GM12892 (cell line): ENCODE results near the gene CPA2.

Experiments
- DNase-seq: peaks from one replicate; pipeline ENCODE4 v3.0.0; 2011; ENCODE audit not compliant: insufficient read length
- FAIRE-seq: peaks from 2 replicates; lab custom pipeline; 2011; peaks lifted over from hg19 to GRCh38; lab: Jason Lieb, UNC
- POLR2A ChIP-seq: IDR thresholded peaks from 2 replicates; pipeline ENCODE4 v1.6.1; 2011; ENCODE audit warnings: low read depth, low read length, control low read depth
- POLR2AphosphoS5 ChIP-seq: IDR thresholded peaks from 2 replicates; pipeline ENCODE4 v1.6.1; 2011; ENCODE audit warnings: low read depth, low read length, control low read depth
- TAF1 ChIP-seq: IDR thresholded peaks from 2 replicates; pipeline ENCODE4 v1.6.1; 2011; ENCODE audit warnings: low read depth, mild to moderate bottlenecking, control low read depth, low read length, borderline replicate concordance

The CPA2 gene

GRCh38 chr7:130276796-130277762 is 10.4 kb downstream of the CPA2 start:
- FAIRE-seq = no peak
- no peak for DNase-seq

GRCh38 chr7:130277763-130278643 is 11.3 kb downstream of the CPA2 start:
- TF ChIP-seq TAF1 = no peak
- FAIRE-seq (no peak), DNase-seq (no peak)

More at GRCh38 chr7:130276796-130277762, 10.4 kb downstream of the CPA2 start:
- no peak for TF ChIP-seq POLR2AphosphoS5
- TF ChIP-seq POLR2A = no peak
- TF ChIP-seq TAF1 = no peak

DNA sequence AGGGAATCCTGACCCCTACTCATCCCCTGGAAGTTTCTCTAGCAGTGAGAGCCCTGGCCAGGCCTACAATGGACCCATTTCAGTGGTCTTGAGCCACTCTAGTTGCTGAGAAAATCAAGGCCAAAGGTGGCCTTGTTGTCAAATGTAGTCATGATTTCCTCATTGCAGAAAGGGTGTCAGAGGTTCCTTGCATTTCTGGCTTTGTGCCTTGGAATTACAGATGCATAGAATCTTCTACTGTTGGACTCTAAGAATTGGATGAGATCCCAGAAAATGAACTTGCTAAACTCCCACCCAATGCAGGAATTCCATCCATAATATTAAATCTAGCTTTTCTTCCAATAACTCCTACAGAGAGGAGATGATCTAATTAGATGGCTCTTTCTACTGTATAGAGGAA is 12.2 kb downstream of the CPA2 start:
- FAIRE-seq (no peak), DNase-seq (no peak)
- TF ChIP-seq POLR2AphosphoS5 (no peak), TAF1 (no peak), POLR2A (no peak)

- TF ChIP-seq TAF1 (no peak), POLR2A (no peak), POLR2AphosphoS5 (no peak)
- DNase-seq (no peak), FAIRE-seq (no peak)
Measured at GRCh38 chr7:130279286-130279685, 12.6 kb downstream of the CPA2 start.

GRCh38 chr7:130279906-130280305 is 13.2 kb downstream of the CPA2 start:
- FAIRE-seq (no peak), DNase-seq (no peak)
- TF ChIP-seq POLR2AphosphoS5 (no peak), TAF1 (no peak), POLR2A (no peak)

- TF ChIP-seq POLR2AphosphoS5 (no peak), TAF1 (no peak), POLR2A (no peak)
- FAIRE-seq (no peak), DNase-seq (no peak)
Measured at GRCh38 chr7:130281260-130281659, 14.6 kb downstream of the CPA2 start.

DNA sequence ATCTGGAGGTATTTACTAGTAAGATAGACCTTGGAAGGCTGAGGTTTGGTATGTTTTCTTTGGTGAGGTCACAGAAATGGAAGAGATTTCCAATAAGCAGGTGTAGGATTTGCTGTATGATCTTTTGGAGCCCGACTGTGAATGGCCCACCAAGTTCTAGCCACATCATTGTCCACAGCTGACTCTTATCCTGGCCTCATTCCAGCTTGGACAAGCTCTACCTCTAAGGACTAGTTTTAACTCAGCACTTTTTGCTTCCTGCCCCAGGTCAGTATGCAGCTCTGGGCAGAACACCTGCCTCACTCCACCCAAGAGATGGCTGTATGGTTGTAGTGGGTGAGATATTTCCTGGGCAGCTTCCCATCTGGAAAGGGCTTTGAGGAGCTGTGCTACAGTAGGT is 20.2 kb downstream of the CPA2 start:
- DNase-seq (no peak), FAIRE-seq (no peak)
- TF ChIP-seq POLR2AphosphoS5 (no peak), TAF1 (no peak), POLR2A (no peak)

DNA sequence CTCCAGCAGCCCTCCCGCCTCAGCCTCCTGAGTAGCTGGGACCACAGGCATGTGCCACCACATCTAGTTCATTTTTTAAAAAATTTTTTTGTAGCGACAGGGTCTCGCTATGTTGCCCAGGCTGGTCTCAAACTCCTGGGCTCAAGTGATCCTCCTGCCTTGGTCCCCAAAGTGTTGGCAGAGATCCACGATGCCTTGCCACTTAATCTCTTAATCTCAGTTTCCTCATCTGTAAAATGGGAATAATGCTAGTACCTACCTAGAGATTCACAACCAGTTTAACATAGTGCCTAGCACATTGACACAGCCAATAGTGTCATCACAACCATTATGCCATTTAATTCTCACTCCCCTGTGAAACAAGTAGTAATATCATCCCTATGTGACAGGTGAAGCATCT is 21.5 kb downstream of the CPA2 start:
- no peak for FAIRE-seq

DNA sequence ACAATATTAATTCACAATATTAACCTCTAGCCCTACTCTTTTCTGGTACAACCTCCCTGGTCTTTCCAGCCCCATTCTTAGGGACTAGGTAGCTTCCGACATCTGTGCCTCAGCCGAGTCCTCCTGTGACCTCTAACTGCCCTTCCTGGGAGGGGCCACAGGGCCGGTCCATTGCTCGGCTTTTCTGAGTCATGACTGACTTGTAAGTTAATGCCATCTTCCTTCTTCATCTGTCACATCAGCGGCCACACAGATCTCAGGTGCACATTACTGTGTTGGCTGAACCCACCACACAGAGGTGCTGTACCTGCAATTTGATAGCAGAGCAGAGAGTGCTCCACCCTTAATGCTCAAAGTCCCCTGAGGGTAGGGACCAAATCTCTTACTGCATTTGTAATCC is 22.2 kb downstream of the CPA2 start:
- FAIRE-seq (no peak), DNase-seq (no peak)
- TF ChIP-seq TAF1 (no peak), POLR2A (no peak), POLR2AphosphoS5 (no peak)

More for the DNA sequence above, 21.5 kb downstream of the CPA2 start:
- TF ChIP-seq TAF1 (no peak), POLR2A (no peak), POLR2AphosphoS5 (no peak)
- DNase-seq = no peak

GRCh38 chr7:130289478-130289877 is 22.8 kb downstream of the CPA2 start:
- no peak for DNase-seq
- FAIRE-seq = no peak
- TF ChIP-seq POLR2A (no peak), TAF1 (no peak), POLR2AphosphoS5 (no peak)

- TF ChIP-seq TAF1 (no peak), POLR2AphosphoS5 (no peak), POLR2A (no peak)
- DNase-seq (no peak), FAIRE-seq (no peak)
Measured at GRCh38 chr7:130290745-130291144, 24.1 kb downstream of the CPA2 start.
